GM12873 (cell line): ENCODE results near the gene CALU.

Experiments used
- CTCF ChIP-seq: IDR thresholded peaks from 2 replicates; pipeline ENCODE4 v1.5.1; 2012; ENCODE audit warnings: low read depth, mild to moderate bottlenecking, moderate library complexity, low read length, control low read depth; ENCODE audit not compliant: insufficient read depth; ENCODE audit errors: missing control alignments

The CALU gene

GRCh38 chr7:128794020-128794419 lies 54.9 kb downstream of the CALU start:
- peak; percentile 49 for TF ChIP-seq CTCF

- TF ChIP-seq CTCF = no peak
Observed at GRCh38 chr7:128794436-128794835, 55.3 kb downstream of the CALU start.

- TF ChIP-seq CTCF = no peak
Observed at GRCh38 chr7:128795129-128795528, 56.0 kb downstream of the CALU start.

- no peak for TF ChIP-seq CTCF
Observed at GRCh38 chr7:128796327-128796726, 57.2 kb downstream of the CALU start.

- TF ChIP-seq CTCF = no peak
Observed at GRCh38 chr7:128799451-128799850, 60.3 kb downstream of the CALU start.

GRCh38 chr7:128800567-128800966 lies 61.4 kb downstream of the CALU start:
- no peak for TF ChIP-seq CTCF

- no peak for TF ChIP-seq CTCF
Observed at GRCh38 chr7:128801003-128801402, 61.8 kb downstream of the CALU start.
